Measurements from ENCODE around the gene PCSK7.
"Not testable (repeated sequence)": the region's sequence is repeated elsewhere in the genome, so short reads cannot be mapped to it uniquely, and the experiment has no call there.

Gene PCSK7

DNA sequence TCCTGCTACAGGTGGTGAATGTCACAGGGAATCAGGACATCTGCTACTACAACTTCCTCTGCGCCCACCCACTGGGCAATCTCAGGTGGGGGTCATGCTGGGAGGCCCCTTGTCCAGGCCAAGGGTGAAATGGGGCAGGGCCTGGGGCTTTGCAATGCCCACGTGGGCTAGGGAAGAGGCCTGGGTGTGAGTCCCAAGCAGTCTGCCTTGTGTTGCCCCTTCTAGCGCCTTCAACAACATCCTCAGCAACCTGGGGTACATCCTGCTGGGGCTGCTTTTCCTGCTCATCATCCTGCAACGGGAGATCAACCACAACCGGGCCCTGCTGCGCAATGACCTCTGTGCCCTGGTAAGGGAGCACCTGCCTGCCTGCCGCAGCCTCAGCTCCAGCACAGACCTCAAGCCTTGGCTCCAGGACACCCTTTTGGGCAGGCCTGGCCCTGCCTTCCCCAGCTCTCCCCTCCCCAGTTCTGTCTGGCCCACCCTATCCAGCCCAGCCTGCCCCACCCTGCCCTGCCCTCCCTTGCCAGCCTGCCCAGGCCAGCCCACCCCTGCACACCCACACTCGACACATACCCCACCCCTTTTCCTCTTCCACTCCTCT is 41.8 kb downstream of the PCSK7 start:
- intact Hi-C loops (cut with DNase I): no loop called here
- peak in 6 of 42 donors; percentile 2 to 22 (median 12) for DNase-seq

DNA sequence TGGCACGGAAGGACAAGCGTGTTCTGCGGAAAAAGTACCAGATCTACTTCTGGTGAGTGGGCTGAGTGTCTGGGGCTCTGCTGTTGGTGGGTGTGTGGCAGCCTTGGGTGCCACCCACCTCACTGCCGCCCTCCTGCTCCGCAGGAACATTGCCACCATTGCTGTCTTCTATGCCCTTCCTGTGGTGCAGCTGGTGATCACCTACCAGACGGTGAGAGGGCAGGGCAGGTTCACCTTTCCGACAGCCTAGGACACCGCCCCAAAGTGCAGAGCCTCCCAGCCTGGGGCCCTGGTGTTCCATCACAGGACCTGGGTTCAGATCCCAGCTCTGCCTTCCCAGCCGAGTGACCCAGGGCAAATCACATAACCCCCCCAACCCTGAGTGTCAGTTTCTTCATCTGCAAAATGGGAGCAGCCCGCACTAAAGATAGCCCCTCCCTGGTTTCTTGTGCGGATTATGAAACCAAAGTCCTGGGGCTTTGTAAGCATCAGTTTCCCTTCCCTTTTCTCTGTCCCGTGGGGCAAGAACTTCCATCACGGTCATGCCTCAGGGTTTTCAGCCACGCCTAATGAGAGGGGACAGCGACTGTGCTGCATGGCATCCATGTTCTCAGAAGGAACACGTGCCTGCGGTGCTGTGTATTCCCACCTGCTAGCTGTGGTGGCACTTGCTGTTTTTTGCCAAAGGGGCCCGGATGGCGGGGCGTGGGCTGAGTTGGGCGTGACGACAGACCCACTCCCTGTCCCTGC is 42.5 kb downstream of the PCSK7 start:
- DNase-seq: peak in 8 of 42 donors; percentile 11 to 39 (median 27)
- intact Hi-C loops (cut with DNase I): no loop called here

DNA sequence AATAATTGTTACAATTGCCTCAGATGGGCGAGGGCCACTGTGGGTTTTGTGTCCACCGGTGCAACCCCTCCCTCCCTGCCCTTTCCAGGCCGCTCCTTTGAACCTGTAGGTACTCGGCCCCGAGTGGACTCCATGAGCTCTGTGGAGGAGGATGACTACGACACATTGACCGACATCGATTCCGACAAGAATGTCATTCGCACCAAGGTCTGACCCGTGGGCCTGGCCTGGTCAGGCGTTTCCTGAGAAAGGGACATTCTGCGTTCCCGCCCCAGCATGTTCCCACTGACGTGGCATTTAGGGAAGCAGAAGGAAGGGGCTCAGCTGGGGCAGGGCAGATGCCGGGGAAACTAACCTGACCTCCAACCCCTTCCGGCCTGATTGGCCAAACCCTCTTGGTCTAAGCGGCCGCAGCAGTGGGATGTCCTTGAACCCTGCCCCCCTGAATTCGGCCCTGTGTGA is 43.2 kb downstream of the PCSK7 start:
- DNase-seq: peak in 8 of 42 donors; percentile 1 to 36 (median 14)
- intact Hi-C loops (cut with DNase I): no loop called here

DNA sequence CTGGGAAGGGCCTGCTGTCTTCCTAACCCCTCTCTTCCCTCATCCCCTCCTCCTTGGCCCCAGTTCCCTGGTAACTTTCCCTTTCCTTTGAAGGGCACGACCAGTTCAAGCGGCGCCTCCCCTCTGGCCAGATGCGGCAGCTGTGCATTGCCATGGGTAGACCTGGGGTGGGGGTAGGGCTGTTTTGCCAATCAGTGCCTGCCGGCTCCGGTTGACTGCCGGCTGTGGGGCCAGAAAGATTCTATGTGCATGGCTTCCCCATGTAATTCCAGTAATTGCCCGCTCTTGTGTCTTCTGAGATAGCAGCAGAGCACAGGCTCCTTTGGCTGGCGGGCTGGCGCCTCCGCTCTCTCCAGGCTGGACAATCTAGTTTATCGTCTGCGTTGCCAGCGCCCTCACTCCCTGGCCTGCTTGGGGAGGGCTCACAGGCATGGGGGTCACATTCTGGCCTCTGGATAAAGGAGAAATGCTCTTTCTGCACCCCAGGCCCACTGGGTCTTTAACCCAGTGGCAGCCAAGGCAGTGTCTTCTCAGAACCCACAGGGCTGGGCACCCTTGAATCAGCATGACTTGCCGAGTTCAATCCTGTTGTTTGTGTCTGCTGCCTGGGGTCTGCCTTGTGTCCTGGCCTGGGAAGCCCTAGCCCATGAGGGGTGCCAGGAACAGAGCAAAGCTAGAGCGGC is 43.9 kb downstream of the PCSK7 start:
- intact Hi-C loops (cut with DNase I): no loop called here
- DNase-seq: peak in 8 of 42 donors; percentile 3 to 30 (median 6)

- intact Hi-C loops (cut with DNase I): no loop called here
- peak in 9 of 42 donors; percentile 6 to 30 (median 12) for DNase-seq
Observed at GRCh38 chr11:117187428-117187798, 44.5 kb downstream of the PCSK7 start.

DNA sequence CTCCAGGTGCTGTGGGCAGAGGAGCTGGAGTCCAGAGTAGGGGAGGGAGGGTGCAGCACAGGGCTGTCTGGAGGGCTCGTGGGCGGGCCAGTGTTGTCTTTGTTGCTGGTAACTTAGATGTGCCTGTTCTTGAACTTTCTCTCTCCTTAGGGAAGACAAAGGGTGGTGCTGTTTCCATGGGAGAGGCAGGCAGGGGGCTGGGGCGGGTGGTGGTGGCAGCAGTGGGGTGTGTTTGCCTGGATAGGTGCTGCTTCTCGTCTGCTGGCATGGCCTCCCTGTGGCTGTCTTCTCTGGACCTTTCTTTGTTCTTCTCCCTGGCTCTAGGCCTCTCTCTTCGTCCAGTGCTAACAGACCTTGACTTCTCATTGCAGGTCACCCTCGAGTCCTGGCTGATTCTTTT is 44.9 kb downstream of the PCSK7 start:
- intact Hi-C loops (cut with DNase I): no loop called here
- DNase-seq: peak in 5 of 42 donors; percentile 2 to 13 (median 7)

DNA sequence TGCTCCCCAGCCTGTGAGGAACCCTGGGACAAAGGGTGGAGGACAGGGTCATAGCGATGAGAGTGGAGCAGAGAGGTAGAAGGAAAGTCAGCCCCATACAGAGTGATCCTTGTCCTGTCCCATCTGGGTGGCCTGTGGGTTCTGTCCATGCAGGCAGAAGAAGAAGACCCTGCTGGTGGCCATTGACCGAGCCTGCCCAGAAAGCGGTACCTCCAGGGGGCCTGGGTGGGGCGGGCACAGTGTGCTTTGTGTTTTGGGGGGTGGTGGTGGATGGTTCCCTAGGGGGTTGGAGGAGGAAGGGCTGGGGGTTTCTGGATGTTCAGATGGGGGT is 45.5 kb downstream of the PCSK7 start:
- DNase-seq: peak in 2 of 42 donors; percentile 2 to 7

DNA sequence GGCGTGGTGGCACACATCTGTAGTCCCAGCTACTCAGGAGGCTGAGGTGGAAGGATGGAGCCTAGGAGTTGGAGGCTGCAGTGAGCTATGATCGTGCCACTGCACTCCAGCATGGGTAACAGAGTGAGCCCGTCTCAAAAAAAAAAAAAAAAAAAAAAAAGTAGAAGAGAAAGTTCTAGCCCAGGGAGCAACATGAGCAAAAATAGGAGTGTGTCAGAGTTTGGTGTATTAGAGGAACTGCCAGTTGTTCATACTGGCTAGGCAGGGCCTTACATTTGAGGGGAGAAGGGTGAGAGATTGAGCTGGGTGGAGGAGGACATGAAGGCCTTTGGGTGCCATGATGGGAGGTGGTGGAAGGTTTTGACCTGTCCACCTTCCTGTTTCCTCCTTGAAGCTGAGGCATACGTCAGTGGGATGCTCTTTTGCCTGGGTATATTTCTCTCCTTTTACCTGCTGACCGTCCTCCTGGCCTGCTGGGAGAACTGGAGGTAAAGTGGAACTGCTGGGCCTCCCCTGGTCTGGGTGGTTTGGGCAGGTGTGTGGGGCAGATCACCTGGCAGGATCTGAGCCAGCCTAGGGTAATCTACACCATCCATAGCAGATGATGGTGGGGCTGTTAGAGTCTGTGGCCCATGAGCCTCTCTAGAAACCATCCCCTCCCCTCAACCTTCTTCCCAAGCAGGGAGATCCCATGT is 46.0 kb downstream of the PCSK7 start:
- intact Hi-C loops (cut with DNase I): no loop called here
- DNase-seq: peak in 10 of 42 donors; percentile 1 to 38 (median 8)

More for the DNA sequence above, 45.5 kb downstream of the PCSK7 start:
- intact Hi-C loops (cut with DNase I): no loop called here

- DNase-seq: peak in 12 of 42 donors; percentile 1 to 23 (median 8)
Observed at GRCh38 chr11:117183724-117184349, 48.0 kb downstream of the PCSK7 start.

GRCh38 chr11:117183178-117183577 is 48.7 kb downstream of the PCSK7 start:
- intact Hi-C loops (cut with DNase I): not testable (repeated sequence)
- peak in 9 of 42 donors; percentile 1 to 27 (median 2) for DNase-seq

More at GRCh38 chr11:117183724-117184349, 48.0 kb downstream of the PCSK7 start:
- intact Hi-C loops (cut with DNase I): no loop called here

DNA sequence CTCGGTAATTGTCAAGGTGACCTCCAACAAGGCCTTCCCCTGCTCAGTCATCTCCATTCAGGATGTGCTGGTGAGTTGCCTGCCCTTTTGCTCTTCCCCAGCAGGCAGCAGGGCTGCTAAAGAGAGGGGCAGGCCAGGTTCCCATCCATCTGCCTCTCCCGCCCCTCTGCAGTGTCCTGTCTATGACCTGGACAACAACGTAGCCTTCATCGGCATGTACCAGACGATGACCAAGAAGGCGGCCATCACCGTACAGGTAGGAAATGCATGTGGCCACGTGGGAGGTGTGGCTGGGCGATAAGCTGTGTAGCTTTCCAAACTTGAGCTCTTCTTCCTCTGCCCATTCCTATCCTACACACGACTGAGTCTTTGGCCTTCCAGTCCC is 49.3 kb downstream of the PCSK7 start:
- intact Hi-C loops (cut with DNase I): no loop called here
- peak in 8 of 42 donors; percentile 0 to 22 (median 7) for DNase-seq

- intact Hi-C loops (cut with DNase I): loop anchor here (2.0 kb wide), 1 partner anchor 45 kb away; no protein-coding TSS in a partner anchor
- peak in 10 of 42 donors; percentile 2 to 26 (median 13) for DNase-seq
Observed at GRCh38 chr11:117181586-117182550, 50.0 kb downstream of the PCSK7 start.

DNA sequence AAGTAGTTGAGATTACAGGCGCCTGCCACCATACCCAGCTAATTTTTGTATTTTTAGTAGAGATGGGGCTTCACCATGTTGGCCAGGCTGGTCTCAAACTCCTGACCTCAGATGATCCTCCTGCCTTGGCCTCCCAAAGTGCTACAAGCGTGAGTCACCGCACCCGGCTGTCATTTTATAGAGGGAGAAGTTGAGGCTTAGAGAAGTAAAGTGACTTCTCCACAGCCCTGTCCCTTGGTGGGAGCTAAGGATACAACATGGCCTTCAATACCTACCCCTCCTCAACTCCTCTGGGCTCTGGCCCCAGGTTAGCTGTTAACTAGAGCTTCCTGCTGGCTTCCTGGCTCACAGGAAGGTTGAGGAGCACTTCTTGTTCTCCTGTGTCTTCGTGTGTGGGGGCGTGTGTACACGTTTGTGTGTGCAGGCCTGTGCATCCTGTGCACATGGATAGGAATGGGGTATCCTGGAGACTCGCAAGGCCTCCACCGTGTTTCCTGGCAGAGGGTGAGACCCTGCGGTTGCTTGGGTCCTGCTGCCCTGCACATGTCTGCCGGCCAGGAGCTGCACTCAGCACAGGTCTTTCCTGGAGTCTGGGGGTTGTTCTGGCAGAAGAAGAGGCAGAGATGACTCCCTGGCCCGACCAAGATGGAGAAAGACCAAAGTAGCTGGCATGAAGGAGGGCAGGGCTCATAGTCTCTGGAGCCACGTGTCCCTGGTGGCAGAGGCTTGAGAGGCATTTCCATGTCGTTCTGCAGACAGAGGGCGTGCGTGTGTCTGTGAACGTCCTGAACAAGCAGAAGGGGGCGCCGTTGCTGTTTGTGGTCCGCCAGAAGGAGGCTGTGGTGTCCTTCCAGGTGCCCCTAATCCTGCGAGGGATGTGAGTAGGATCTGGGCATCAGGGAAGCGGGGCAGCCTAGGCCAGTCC is 51.0 kb downstream of the PCSK7 start:
- intact Hi-C loops (cut with DNase I): loop anchor here (2.0 kb wide), 1 partner anchor 46 kb away; no protein-coding TSS in a partner anchor
- DNase-seq: peak; percentile 67 to 93 (median 84)

- intact Hi-C loops (cut with DNase I): loop anchor here (2.0 kb wide), 1 partner anchor 47 kb away; no protein-coding TSS in a partner anchor
- DNase-seq: peak in 6 of 42 donors; percentile 9 to 33 (median 15)
Observed at GRCh38 chr11:117180020-117180419, 51.9 kb downstream of the PCSK7 start.

GRCh38 chr11:117179048-117179999 is 52.5 kb downstream of the PCSK7 start:
- intact Hi-C loops (cut with DNase I): loop anchor here (2.0 kb wide), 1 partner anchor 35 kb away; the partner anchor contains the start of gene PAFAH1B2
- DNase-seq: peak in 33 of 42 donors; percentile 18 to 70 (median 43)

Measured in head of caudate nucleus (tissue), 42 donors.